Liver (tissue), 9 donors: ENCODE results near the gene OR52N1. TPM values are rescaled to one million over a fixed set of nuclear protein-coding genes. Genes with fewer than 3 reads are reported as not detected.

Experiments
- DNase-seq: peaks from one replicate; pipeline ENCODE4 v3.0.0-alpha.2; 2017; ENCODE audit warnings: low spot score
- H3K27ac ChIP-seq, 2 donors: one replicate each; pipeline ENCODE4 v1.7.0; 2013; ENCODE audit warnings: inconsistent platforms in 2 of 2, low read length in 2 of 2, control low read depth in 1 of 2, low read depth in 1 of 2, mild to moderate bottlenecking in 1 of 2
- H3K27me3 ChIP-seq, 4 donors: one replicate each; pipeline versions ENCODE4 v1.6.1 to v1.7.0; 2013; ENCODE audit warnings: low read length in 3 of 4, inconsistent platforms in 1 of 4, mild to moderate bottlenecking in 1 of 4, moderate library complexity in 1 of 4; ENCODE audit not compliant: control insufficient read depth in 4 of 4, insufficient read depth in 4 of 4
- H3K36me3 ChIP-seq, 4 donors: one replicate each; pipeline versions ENCODE4 v1.6.1 to v1.7.0; 2013; ENCODE audit warnings: low read length in 3 of 4, mild to moderate bottlenecking in 3 of 4, low read depth in 1 of 4, moderate library complexity in 1 of 4; ENCODE audit not compliant: control insufficient read depth in 4 of 4, insufficient read depth in 3 of 4
- H3K4me1 ChIP-seq, 4 donors: one replicate each; pipeline versions ENCODE4 v1.6.1 to v1.7.0; 2013; ENCODE audit warnings: low read length in 3 of 4, mild to moderate bottlenecking in 3 of 4, moderate library complexity in 1 of 4; ENCODE audit not compliant: control insufficient read depth in 4 of 4, insufficient read depth in 4 of 4
- H3K4me3 ChIP-seq, 3 donors: one replicate each; pipeline versions ENCODE4 v1.6.1 to v1.7.0; 2013; ENCODE audit warnings: low read length in 3 of 3, control low read depth in 1 of 3, low read depth in 1 of 3, mild to moderate bottlenecking in 1 of 3
- H3K9ac ChIP-seq, 2 donors: one replicate each; pipeline ENCODE4 v1.7.0; 2013; ENCODE audit warnings: low read length in 2 of 2, mild to moderate bottlenecking in 2 of 2, moderate library complexity in 2 of 2, control low read depth in 1 of 2, low read depth in 1 of 2
- H3K9me3 ChIP-seq, 4 donors: one replicate each; pipeline versions ENCODE4 v1.6.1 to v1.7.0; 2013; ENCODE audit warnings: low read length in 3 of 4; ENCODE audit not compliant: control insufficient read depth in 4 of 4
- EGR1 ChIP-seq, 2 donors: IDR thresholded peaks; 2 replicates each; pipeline ENCODE4 v1.6.1; 2016 to 2018; ENCODE audit warnings: antibody characterized with exemption in 2 of 2, low read depth in 2 of 2
- FOXA1 ChIP-seq: IDR thresholded peaks from 2 replicates; pipeline ENCODE4 v1.6.1; 2016; ENCODE audit warnings: antibody characterized with exemption
- FOXA2 ChIP-seq: IDR thresholded peaks from 2 replicates; pipeline ENCODE4 v1.6.1; 2016; ENCODE audit warnings: antibody characterized with exemption
- GABPA ChIP-seq, 2 donors: IDR thresholded peaks in 1 of 2; conservative IDR thresholded peaks in 1 of 2; 2 replicates each; pipeline ENCODE4 v1.6.1; 2016; ENCODE audit warnings: antibody characterized with exemption in 2 of 2, mild to moderate bottlenecking in 1 of 2, moderate library complexity in 1 of 2
- HNF4A ChIP-seq, 2 donors: conservative IDR thresholded peaks; 2 replicates each; pipeline ENCODE4 v1.6.1; 2016; ENCODE audit warnings: antibody characterized with exemption in 2 of 2, mild to moderate bottlenecking in 2 of 2
- HNF4G ChIP-seq: IDR thresholded peaks from 2 replicates; pipeline ENCODE4 v1.6.1; 2016; ENCODE audit warnings: antibody characterized with exemption
- JUND ChIP-seq, 2 donors: IDR thresholded peaks; 2 replicates each; pipeline ENCODE4 v1.6.1; 2016; ENCODE audit warnings: antibody characterized with exemption in 2 of 2
- NR2F2 ChIP-seq: IDR thresholded peaks from 2 replicates; pipeline ENCODE4 v1.6.1; 2016; ENCODE audit warnings: antibody characterized with exemption
- RAD21 ChIP-seq, 2 donors: IDR thresholded peaks; 2 replicates each; pipeline ENCODE4 v1.6.1; 2016; ENCODE audit warnings: antibody characterized with exemption in 2 of 2, mild to moderate bottlenecking in 2 of 2
- RXRA ChIP-seq, 2 donors: IDR thresholded peaks; 2 replicates each; pipeline ENCODE4 v1.6.1; 2017 to 2018; ENCODE audit warnings: antibody characterized with exemption in 2 of 2, mild to moderate bottlenecking in 1 of 2
- SP1 ChIP-seq: IDR thresholded peaks from 2 replicates; pipeline ENCODE4 v1.6.1; 2018; ENCODE audit warnings: antibody characterized with exemption, mild to moderate bottlenecking
- TAF1 ChIP-seq: conservative IDR thresholded peaks from 2 replicates; pipeline ENCODE4 v1.6.1; 2016; ENCODE audit warnings: antibody characterized with exemption, mild to moderate bottlenecking
- YY1 ChIP-seq: IDR thresholded peaks from 2 replicates; pipeline ENCODE4 v1.6.1; 2016; ENCODE audit warnings: antibody characterized with exemption, mild to moderate bottlenecking
- WGBS: extraction: QIAGEN DNeasy Blood & Tissue Kit; methylation state at CpG from one replicate; pipeline ENCODE4 v1.1.7; 2013; 5-methylcytosine and 5-hydroxymethylcytosine counted together
- polyA plus RNA-seq, 2 donors: library from polyadenylated mRNA; stranded (reverse) in 1 of 2; unstranded in 1 of 2; fragments of 200-250 nt in 1 of 2; fragments of >200 nt in 1 of 2; fragmentation: Nextera tagmentation in 1 of 2; extraction: Ambion mirVana in 1 of 2; gene quantifications; one replicate each; pipeline versions ENCODE4 v1.2.1 to v1.2.3, GENCODE V29; 2013 to 2015
- total RNA-seq, 2 donors: library from RNA; depleted of rRNA; stranded (reverse); fragments of >200 nt; gene quantifications; one replicate each; pipeline ENCODE4 v1.2.3, GENCODE V29; 2014
- TF ChIP-seq, protein P1 (sequence below): IDR thresholded peaks from 2 replicates; pipeline ENCODE4 v1.6.1; 2016; ENCODE audit warnings: antibody characterized with exemption
- TF ChIP-seq, protein P2 (sequence below): IDR thresholded peaks from 2 replicates; pipeline ENCODE4 v1.6.1; 2016; ENCODE audit warnings: antibody characterized with exemption, mild to moderate bottlenecking
- TF ChIP-seq, protein P3 (sequence below): fragments of 150-350 bp; IDR thresholded peaks from 2 replicates; pipeline ENCODE4 v1.5.1; 2017; ENCODE audit warnings: improper control_type of control experiment, low read depth, low read length; ENCODE audit not compliant: missing input control
- TF ChIP-seq, protein P4 (sequence below): IDR thresholded peaks from 2 replicates; pipeline ENCODE4 v1.6.1; 2016; ENCODE audit warnings: antibody characterized with exemption
- TF ChIP-seq, protein P5 (sequence below): IDR thresholded peaks from 2 replicates; pipeline ENCODE4 v1.6.1; 2016; ENCODE audit warnings: antibody characterized with exemption
- donor health status: healthy.
- donor health status: healthy.
- donor health status: healthy.
- donor health status: healthy.
- donor health status: healthy.

Gene OR52N1
- total and polyA plus RNA-seq, 4 donors: under 0.01 to 0.05 TPM; not detected in 2

DNA sequence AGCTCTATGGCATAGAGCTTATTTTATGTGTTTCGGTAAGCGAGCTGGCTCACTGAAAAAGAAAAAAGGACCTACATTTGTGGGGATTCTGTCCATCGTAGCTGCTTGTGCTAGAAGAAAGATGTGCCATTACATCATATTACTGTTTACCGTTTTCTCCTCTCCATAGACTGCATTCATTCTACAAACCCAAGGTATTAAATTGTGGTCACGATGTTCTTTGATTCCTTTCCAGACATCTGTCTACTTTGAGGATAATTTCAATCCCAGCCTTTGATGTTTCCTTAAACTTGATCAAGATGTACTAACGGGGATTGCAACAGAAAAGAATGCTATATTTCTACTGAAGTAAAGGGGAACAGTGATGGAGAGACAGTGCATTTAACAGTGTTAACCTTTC is 5.5 kb upstream of the OR52N1 start:
- no peaks in the 10 kb centered on the region for H3K36me3 ChIP-seq
- no peaks in the 10 kb centered on the region for H3K9me3 ChIP-seq
- no peak for DNase-seq
- peaks cover 0 to 3% (median 0%) of the 10 kb centered on the region in 4 donors for H3K27me3 ChIP-seq
- no peak overlapping the region for H3K9ac ChIP-seq
- H3K4me1 ChIP-seq: no peaks in the 10 kb centered on the region
- no peak overlapping the region for H3K27ac ChIP-seq
- 84% methylated on average over 6 of the region's 6 CpGs for WGBS
- no peak overlapping the region for H3K4me3 ChIP-seq
- TF ChIP-seq FOXA1 (no peak), NR2F2 (no peak), HNF4G (no peak), YY1 (no peak), EGR1 (IDR thresholded peaks at IDR 0.05; ENCODE audit: low read depth in 2 of 2) (no peak), FOXA2 (no peak), JUND (IDR thresholded peaks at IDR 0.05) (no peak), TAF1 (no peak), RAD21 (IDR thresholded peaks at IDR 0.05) (no peak), GABPA (IDR thresholded peaks at IDR 0.05 in 1 of 2, conservative IDR thresholded peaks at IDR 0.05 in 1 of 2) (no peak)
- TF ChIP-seq, protein P1, sequence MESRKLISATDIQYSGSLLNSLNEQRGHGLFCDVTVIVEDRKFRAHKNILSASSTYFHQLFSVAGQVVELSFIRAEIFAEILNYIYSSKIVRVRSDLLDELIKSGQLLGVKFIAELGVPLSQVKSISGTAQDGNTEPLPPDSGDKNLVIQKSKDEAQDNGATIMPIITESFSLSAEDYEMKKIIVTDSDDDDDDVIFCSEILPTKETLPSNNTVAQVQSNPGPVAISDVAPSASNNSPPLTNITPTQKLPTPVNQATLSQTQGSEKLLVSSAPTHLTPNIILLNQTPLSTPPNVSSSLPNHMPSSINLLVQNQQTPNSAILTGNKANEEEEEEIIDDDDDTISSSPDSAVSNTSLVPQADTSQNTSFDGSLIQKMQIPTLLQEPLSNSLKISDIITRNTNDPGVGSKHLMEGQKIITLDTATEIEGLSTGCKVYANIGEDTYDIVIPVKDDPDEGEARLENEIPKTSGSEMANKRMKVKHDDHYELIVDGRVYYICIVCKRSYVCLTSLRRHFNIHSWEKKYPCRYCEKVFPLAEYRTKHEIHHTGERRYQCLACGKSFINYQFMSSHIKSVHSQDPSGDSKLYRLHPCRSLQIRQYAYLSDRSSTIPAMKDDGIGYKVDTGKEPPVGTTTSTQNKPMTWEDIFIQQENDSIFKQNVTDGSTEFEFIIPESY: no peak
- TF ChIP-seq, protein P2, sequence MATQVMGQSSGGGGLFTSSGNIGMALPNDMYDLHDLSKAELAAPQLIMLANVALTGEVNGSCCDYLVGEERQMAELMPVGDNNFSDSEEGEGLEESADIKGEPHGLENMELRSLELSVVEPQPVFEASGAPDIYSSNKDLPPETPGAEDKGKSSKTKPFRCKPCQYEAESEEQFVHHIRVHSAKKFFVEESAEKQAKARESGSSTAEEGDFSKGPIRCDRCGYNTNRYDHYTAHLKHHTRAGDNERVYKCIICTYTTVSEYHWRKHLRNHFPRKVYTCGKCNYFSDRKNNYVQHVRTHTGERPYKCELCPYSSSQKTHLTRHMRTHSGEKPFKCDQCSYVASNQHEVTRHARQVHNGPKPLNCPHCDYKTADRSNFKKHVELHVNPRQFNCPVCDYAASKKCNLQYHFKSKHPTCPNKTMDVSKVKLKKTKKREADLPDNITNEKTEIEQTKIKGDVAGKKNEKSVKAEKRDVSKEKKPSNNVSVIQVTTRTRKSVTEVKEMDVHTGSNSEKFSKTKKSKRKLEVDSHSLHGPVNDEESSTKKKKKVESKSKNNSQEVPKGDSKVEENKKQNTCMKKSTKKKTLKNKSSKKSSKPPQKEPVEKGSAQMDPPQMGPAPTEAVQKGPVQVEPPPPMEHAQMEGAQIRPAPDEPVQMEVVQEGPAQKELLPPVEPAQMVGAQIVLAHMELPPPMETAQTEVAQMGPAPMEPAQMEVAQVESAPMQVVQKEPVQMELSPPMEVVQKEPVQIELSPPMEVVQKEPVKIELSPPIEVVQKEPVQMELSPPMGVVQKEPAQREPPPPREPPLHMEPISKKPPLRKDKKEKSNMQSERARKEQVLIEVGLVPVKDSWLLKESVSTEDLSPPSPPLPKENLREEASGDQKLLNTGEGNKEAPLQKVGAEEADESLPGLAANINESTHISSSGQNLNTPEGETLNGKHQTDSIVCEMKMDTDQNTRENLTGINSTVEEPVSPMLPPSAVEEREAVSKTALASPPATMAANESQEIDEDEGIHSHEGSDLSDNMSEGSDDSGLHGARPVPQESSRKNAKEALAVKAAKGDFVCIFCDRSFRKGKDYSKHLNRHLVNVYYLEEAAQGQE: no peak
- TF ChIP-seq, protein P3, sequence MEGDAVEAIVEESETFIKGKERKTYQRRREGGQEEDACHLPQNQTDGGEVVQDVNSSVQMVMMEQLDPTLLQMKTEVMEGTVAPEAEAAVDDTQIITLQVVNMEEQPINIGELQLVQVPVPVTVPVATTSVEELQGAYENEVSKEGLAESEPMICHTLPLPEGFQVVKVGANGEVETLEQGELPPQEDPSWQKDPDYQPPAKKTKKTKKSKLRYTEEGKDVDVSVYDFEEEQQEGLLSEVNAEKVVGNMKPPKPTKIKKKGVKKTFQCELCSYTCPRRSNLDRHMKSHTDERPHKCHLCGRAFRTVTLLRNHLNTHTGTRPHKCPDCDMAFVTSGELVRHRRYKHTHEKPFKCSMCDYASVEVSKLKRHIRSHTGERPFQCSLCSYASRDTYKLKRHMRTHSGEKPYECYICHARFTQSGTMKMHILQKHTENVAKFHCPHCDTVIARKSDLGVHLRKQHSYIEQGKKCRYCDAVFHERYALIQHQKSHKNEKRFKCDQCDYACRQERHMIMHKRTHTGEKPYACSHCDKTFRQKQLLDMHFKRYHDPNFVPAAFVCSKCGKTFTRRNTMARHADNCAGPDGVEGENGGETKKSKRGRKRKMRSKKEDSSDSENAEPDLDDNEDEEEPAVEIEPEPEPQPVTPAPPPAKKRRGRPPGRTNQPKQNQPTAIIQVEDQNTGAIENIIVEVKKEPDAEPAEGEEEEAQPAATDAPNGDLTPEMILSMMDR: no peak
- TF ChIP-seq, protein P4, sequence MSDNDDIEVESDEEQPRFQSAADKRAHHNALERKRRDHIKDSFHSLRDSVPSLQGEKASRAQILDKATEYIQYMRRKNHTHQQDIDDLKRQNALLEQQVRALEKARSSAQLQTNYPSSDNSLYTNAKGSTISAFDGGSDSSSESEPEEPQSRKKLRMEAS: no peak
- TF ChIP-seq, protein P5, sequence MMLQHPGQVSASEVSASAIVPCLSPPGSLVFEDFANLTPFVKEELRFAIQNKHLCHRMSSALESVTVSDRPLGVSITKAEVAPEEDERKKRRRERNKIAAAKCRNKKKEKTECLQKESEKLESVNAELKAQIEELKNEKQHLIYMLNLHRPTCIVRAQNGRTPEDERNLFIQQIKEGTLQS: no peak

DNA sequence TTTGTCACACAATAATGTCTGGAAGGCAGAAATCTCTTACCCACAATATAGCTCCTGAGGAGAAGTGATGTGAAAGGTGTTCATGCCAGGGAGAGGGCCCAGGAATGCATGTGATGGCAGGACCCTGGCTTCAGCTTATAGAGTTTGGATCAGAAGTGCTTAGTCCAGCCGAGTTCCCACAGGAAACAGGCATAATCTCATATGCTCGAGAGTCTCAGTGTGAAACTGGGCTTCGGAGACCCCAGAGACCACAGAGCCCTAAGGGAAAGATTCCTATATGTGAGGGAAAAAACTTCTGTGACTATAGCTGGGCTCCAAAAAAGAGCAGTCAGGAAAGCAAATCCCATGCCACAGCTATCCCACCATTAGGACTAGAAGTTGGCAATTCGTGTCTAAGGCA is 7.8 kb downstream of the OR52N1 start, which contains the start of gene OR52N5:
TSS of gene OR52N5 (minus strand) at position 101 of the 400 bp plus-strand sequence. CDS start 4,721 bp downstream, outside the sequence.
- Histone ChIP-seq H3K4me1 (no peaks in the 10 kb centered on the region), H3K27ac (no peak within 1 kb of the TSS), H3K9ac (no peak within 1 kb of the TSS), H3K27me3 (no peaks in the 10 kb centered on the region), H3K4me3 (no peak within 1 kb of the TSS), H3K9me3 (no peaks in the 10 kb centered on the region), H3K36me3 (no peaks in the 10 kb centered on the region)
- no peak for DNase-seq
- 41% methylated on average over 4 of the region's 4 CpGs for WGBS
- no peak for TF ChIP-seq HNF4A (conservative IDR thresholded peaks at IDR 0.05)
- no peak for TF ChIP-seq RXRA (IDR thresholded peaks at IDR 0.05)
- no peak for TF ChIP-seq GABPA (IDR thresholded peaks at IDR 0.05 in 1 of 2, conservative IDR thresholded peaks at IDR 0.05 in 1 of 2)
- TF ChIP-seq JUND (IDR thresholded peaks at IDR 0.05): no peak
- no peak for TF ChIP-seq FOXA1
- no peak for TF ChIP-seq FOXA2
- no peak for TF ChIP-seq YY1
- no peak for TF ChIP-seq TAF1
- no peak for TF ChIP-seq SP1
